IPS DF 4.7 (cell line): ENCODE results near the gene ANGEL2.
"Not testable (repeated sequence)": the region's sequence is repeated elsewhere in the genome, so short reads cannot be mapped to it uniquely, and the experiment has no call there.

Source experiments
- DNase-seq: peaks from one replicate; pipeline ENCODE4 v3.0.0-alpha.2; 2013; ENCODE audit warnings: low spot score; ENCODE audit errors: extremely low read depth

ANGEL2 gene

GRCh38 chr1:213019450-213019849, 3.8 kb upstream of the ANGEL2 start:
- DNase-seq: no peak

DNA sequence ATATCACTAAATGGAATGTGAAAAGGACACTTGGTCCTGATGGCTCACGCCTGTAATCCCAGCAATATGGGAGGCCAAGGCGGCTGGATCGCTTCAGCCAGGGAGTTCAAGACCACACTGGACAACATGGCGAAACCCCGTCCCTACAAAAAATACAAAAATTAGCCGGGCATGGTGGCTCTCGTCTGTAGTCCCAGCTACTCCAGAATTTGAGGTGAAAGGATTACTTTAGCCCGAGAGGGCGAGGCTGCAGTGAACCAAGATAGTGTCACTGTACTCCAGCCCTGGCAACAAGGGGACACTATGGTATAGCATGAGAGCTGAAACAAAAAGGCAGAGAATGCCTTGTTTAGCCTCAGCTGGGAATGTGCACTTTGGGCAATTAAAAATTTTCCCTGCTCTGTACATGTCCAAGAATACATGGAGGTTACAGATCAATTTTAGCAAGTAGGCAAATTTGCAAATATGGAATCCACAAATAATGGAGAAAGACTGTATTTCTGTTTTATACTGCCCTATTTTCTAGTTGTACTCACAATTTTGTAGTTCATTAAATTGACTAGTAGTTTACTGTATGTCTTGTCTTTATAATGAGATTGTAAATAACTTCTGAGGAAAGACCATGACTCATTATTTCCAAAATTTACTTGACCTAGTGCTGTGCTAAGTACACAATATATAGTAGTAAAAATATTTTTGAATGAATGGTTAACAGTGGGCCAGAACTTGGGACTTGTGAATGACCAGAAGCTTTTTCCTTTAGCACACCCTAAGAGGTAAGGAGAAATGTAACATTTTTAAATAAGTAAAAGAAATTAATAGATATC, 2.0 kb upstream of the ANGEL2 start:
- DNase-seq: no peak

GRCh38 chr1:213014642-213015041, 1.0 kb downstream of the ANGEL2 start:
- no peak for DNase-seq

- no peak for DNase-seq
These were observed 7.1 kb downstream of the ANGEL2 start for GRCh38 chr1:213008564-213008963.

GRCh38 chr1:213003256-213003655, 12.4 kb downstream of the ANGEL2 start:
- no peak for DNase-seq

DNA sequence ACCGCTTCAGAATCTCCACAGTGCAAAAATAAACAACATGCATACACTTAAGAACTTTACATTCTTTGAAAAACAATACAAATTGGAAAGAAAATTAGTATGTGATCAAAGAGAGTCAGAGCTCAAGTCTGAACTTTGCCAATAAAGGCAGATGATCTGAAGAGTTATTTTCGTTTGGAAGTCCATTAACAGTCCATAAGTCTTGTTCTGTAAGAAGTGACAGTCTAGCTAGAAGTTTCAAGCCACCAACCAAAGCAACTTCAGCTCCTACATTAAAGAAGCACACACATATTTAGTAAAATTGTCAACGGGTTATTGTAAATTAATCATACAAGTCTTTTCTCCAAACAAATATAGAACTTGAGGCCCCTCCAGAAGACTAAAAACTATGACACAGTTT, 20.7 kb downstream of the ANGEL2 start:
- DNase-seq: no peak

DNA sequence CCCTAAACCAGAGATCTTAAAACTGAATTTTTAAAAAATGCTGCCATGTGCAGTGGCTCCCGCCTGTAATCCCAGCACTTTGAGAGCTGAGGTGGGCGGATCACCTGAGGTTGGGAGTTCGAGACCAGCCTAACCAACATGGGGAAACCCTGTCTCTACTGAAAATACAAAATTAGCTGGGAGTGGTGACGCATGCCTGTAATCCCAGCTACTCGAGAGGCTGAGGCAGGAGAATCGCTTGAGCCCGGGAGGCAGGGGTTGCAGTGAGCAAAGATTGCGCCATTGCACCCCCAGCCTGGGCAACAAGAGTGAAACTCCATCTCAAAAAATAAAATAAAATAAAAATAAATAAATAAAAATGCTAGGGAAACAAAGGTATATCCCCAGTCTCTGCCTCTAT, 21.7 kb downstream of the ANGEL2 start:
- not testable (repeated sequence) for DNase-seq

- DNase-seq: no peak
These were observed 25.4 kb downstream of the ANGEL2 start for GRCh38 chr1:212990276-212990675.

DNA sequence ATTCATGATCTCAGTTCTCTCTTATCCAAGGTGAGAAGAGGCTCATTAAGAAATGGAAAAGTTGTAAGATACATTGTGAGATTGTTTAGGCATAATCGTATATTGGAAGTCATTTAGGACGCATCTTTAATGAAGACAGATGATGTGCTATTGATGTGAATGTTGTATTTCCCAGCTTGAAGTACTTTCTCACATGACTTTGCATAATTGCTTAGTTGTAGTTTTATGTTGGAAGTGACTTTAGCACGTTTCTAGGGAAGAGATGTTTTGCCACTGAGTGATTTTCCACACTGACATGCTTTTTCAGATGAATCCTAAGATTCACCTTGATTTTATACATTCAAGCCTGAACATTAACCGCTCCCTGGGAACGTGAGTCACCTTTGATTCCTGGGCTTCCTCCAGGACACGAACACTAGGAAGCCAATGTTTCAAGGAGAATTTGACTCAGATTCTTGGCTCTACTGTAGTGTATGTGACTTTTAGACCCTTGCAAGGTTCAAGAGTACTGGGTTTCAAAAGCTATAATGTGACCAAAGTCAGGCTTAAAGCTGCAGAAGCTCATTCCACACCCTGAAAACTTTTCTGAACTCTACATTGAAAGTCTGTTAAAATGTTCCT, 27.9 kb downstream of the ANGEL2 start:
- DNase-seq: no peak

GRCh38 chr1:212986551-212986950, 29.1 kb downstream of the ANGEL2 start:
- no peak for DNase-seq

DNA sequence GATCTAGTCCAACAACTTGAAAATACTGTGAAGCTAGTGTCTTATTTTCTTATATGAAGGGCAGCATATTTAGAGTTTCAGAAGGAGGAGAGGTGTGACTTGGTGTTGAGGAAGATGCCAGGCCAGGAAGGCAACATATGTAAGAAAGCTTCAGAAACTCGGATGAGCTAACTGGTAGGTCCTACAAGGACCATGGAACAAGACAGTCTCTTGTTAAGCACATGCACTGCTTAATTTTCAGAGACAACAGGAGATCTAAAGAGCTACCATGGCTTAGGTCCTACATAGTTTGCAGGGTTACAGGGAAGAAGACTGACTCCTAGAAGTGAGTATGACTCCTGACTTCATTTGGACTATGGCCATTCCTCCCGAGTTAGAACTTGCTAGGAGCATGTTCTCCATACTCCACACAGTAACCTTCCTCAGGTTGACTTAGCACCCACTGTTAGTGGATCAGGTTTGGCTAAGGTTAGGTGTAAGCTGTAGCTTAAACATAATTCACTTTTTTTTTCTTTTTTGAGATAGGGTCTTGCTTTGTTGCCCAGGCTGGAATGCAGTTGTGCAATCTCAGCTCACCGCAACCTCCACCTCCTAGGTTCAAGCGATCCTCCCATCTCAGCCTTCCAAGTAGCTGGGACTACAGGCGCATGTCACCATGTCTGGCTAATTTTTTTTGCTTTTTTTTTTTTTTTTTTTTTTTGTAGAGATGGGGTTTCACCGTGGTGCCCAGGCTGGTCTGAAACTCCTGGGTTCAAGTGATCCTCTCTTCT, 31.0 kb downstream of the ANGEL2 start:
- no peak for DNase-seq

GRCh38 chr1:212983482-212983881, 32.2 kb downstream of the ANGEL2 start:
- DNase-seq: no peak

DNA sequence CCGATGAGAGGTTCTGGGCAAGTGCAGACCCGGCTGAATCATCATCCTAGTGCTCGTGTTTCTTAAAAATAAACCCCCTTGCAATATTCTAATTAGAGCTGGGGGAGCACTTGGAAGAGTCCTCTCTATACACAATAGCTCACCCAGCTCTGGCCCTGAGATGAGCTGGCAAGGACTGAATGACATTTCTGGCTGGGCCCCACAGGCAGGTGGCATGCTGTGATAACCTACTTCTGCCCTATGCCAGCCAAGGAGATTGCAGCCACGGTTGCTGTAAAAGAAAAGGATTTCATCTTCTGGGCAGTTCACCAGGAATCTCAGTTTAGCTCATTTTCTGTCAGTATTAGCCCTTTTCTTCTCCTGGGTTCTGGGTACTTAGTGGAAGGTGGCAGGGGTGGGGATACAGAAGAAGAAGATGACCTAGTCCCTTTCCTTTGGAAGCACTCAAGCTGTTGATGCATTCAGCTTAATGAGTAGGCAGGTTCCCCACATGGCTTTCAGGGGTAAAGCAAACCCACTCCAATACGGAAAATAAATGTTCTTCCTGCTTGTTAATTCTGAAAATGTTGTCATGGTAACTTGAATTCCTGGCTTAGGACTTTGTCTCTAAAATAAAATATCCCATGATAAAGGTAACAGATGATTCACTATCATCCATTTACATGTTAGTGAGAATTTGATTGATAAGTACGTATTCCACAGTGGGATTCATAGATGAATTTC, 33.1 kb downstream of the ANGEL2 start:
- DNase-seq: no peak

DNA sequence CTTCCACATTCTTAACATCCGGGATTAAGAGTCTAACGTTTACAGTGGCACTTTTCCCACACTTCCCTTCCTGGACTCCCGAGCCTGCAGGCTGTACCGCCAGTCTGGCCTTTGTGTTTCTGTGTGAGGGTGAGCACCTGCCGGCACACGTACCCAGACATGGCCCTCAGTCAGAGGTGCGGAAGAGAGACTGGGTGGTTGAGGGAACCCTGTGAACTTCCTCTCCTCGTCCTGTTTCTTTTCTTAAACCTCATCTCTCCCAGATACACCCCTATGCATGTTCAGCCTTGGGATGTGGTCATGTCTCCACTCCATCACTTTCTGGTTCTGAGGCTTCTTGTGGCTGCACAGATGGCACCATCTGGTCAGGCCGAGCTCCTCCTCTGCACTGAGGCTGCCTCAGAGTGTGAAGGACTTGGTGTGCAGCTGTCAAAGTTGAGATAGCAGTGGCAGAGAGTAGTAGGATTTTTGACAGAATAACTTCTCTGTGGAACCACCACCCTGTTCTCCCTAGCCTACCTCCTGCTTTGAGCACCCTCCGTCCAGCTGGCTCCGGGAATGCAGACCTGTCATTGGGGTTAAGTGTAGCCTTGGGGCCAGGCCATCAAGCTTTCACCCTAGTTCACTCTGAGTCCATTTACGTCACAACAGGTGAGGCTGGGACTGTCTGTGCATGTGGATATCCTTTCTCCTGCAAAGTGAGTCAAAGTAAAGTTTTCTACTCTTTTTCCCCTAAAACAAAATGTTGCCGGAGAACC, 33.9 kb downstream of the ANGEL2 start:
- no peak for DNase-seq

GRCh38 chr1:212981025-212981495, 34.6 kb downstream of the ANGEL2 start:
- DNase-seq: no peak

- DNase-seq: no peak
These were observed 35.4 kb downstream of the ANGEL2 start for GRCh38 chr1:212980123-212980785.

- no peak for DNase-seq
These were observed 36.1 kb downstream of the ANGEL2 start for GRCh38 chr1:212979340-212980122.

GRCh38 chr1:212977781-212978645, 37.7 kb downstream of the ANGEL2 start:
- DNase-seq: no peak
